Activated gamma-delta T cell treated with Interleukin-2 at 50 U/mL for 16 hours (primary cell): Measurements from ENCODE around the gene MROH7.

Source experiments
- DNase-seq: peaks from one replicate; pipeline ENCODE4 v3.0.0-alpha.2; 2020

Gene MROH7

GRCh38 chr1:54640863-54641836, at the start of gene MROH7:
Gene MROH7, plus strand, starts transcription at chr1:54641786. Its CDS starts 11,141 bp downstream, at chr1:54652927.
- no peak for DNase-seq

DNA sequence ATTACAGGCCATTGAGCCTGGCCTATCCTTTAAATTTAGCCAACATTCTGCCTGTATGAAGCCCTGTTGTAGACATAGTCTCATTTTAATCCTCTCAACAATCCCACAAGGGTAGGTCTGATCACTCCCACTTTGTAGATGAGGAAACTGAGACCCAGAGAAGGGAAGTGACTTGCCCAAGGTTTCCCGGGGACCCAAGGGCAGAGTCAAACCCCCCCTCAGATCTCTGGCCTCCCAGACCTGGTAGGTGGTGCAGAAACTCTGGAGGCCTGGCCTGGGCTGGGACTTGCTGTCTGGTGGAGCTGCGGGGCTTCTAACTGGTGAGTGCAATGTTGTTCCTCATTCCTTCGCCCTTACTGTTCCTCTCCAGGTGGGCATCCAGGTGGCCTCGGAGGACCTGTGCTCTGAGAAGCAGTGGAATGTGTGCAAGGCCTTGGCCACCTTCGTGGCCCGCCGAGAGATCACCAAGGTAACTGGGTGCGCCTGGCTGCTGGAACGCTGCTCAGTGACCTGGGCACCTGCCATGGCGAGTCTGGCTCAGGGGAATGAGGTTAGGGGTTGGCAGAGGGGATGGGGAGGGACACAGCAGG, 47.9 kb upstream of the MROH7 start:
- DNase-seq = no peak

DNA sequence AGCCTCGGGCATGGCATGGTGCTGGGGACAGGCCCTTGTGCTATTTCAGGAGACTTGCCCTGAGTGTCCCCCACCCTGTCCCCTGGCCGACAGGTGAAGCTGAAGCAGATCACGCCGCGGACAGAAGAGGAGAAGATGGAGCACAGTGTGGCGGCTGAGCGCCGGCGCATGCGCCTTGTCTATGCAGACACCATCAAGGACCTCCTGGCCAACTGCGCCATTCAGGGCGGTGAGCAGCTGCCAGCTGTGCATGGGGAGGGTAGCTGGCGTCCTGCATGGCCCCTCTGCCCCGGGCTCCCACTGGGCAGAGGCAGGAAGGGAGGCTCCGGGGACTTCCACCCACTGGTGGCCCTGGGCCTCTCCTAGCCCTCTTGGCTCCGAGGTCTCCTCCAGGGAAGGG, 47.1 kb upstream of the MROH7 start:
- no peak for DNase-seq

DNA sequence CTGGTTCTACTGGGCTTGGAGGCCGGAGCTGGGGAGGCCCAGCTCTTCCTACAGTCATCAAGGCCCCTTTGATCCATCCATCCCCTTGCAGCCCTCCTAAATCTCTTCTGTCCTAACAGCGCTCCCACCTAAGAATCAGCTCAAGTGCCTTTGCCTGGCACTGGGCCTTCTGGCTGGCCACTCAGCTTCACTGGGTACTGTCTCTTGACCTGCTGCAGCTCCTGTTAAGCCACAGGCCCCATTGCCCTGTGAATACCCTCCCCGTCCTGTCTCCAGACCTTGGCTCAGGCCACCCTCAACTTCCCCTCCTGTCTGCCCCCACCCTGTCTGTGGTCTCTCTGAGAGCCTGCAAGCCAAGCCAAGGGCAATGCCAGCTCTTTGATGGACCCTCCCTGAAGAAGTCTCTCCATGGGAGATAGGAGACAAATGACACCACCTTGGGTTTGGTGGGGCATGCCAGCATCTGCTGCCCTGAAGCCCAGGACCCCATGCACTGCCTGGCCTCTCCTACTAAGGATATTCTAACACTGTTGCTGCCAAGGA, 45.6 kb upstream of the MROH7 start:
- no peak for DNase-seq

GRCh38 chr1:54596756-54597155, 44.8 kb upstream of the MROH7 start:
- DNase-seq = no peak

DNA sequence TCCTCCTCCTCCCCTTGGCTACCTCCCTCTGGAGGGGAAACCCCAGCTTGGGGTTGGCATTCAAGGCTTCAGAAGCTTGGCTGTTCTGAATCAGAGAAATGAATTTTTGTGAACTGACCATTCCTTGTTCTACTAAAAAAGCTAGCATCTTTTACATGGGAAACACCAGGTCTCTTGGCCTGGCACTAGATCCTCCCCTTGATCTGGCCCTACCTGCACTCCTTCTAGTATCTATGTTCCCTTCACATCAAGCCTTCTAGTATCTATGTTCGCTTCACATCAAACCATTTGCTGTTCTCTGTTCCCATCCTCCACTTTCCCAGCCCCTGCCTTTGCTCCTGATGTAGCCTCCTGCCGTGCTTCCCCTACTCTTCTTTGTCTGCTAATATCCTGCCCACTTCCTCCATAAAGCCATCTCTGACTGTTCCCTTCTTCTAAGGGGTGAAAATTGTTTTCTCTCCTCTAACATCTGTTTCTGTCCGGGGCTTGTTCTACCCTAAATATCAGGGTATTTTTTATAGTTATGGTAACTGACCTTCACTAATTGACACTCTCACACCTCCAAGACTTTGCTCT, 44.0 kb upstream of the MROH7 start:
- DNase-seq = no peak

DNA sequence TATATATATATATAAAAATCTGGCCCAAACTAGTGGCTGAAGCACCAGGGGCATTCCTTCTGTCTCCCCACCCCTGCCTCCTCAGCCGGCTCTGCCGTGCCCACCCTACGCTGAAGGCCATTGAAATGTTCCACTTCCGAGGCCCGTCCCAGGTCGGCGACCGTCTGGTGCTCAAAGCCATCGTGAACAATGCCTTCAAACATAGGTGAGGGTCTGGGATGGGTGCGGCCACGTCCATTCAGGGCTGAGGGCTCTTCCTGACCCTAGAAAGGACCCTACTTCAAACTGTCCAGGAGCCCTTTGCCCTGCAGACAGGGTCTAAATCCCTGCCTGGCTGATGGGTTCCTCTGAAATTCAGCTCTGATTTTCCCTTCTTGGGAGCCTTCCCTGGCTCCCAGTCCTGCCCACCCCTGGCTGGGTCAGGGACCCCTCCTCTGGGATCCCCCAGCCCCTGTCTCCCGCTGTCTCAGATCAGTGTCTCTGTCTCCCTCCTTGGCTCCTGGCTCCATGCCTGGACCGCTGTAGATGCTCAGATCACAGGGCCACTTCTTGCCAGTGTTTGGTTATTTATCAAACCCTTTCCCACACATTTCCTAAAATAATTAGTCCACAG, 42.3 kb upstream of the MROH7 start:
- no peak for DNase-seq

- DNase-seq = no peak
Measured at GRCh38 chr1:54600947-54601721, 40.5 kb upstream of the MROH7 start.

GRCh38 chr1:54601730-54602129, 39.9 kb upstream of the MROH7 start:
- no peak for DNase-seq

- no peak for DNase-seq
Measured at GRCh38 chr1:54602554-54602953, 39.0 kb upstream of the MROH7 start.

- no peak for DNase-seq
Measured at GRCh38 chr1:54603241-54603640, 38.3 kb upstream of the MROH7 start.

DNA sequence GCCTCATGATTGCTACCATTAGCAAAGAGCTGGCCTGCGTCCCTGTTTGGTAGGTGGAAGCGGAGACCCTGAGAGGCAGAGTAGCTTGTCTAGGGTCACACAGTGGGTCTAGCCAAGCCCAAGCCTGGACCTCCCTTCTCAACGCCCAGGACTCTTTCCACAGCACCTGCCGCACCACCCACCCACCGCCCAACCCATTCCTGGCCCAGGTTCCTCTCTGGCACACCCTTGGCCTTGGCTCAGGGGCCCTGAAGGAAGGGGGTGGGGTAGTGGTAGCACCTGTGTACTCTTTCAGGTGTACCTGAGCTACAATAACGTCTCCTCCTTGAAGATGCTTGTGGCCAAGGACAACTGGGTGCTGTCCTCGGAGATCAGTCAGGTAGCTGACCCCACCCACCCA, 37.5 kb upstream of the MROH7 start:
- DNase-seq = no peak

DNA sequence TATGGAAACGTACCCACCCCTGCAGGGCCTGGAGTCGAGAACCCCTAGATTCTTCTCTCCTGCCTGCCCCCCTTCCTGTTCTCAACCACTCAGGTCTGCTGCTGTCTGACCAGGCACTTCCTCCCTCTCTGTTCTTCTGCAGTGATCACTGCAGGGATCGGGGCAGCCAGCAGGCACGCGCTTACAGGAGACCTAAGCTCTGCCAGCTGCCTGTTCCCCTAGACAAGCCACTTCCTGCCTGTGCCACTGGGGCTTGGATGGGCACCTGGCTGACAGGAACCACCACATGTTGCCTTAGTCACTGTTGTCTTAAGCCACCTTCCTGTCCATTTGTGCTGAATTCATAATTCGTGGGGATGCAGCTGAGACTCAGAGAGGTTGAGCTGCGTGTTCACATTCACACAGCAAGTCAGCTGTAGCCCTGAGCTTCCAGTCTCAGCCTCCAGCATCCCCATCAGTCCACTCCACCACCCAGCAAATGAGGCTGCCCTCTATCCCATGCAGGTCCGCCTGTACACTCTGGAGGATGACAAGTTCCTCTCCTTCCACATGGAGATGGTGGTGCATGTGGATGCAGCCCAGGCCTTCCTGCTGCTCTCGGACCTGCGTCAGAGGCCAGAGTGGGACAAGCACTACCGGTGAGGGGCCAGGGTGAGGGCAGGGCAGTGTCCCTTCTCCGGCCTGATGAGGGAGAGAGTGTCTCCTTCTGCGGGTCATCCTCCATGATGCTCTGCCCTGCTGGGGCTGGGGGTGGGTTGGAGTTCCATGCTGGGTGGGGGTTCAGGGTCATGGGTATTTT, 36.8 kb upstream of the MROH7 start:
- DNase-seq = peak; percentile 38

DNA sequence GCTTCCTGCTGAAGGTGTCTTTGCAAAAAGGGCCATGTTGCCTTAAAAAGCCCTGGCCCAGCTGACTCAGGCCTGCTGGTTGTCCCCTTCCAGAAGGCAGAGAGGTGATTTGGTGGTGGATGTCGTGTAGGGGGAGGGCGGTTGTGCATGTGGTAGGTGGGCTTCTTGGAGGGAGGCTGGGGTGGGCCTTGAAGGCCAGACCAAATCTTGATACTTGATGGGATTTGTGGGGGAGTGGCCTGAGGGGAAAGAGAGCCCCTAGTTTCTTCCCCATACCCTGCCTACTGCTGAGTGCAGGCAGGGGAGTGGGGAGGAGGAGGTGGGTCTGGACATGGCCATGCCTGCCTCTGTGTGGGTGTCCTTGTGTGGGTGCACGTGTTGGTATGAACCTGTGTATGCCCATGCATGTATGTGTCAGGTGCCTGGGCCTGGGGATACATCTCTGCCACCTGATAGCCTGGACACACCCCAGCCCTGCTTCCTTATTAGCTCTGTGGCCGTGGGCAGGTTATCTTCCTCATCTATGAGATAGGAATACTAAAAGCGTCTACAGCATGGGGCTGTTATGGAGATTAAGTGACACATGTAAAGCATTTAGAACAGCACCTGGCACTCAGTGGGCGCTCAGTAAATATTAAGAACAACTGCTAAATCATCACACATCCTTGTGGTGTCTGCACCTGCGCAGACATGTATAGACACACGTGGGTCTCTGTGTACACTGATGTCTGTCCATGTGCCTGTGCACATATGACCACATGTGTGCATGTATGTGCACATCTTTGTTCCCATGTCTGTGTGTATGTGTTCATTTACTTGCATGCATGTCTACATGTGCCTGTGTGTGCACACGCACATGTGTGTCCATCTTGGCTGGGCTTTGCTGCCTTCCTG, 35.2 kb upstream of the MROH7 start:
- DNase-seq = no peak

GRCh38 chr1:54606990-54607325, 34.6 kb upstream of the MROH7 start:
- DNase-seq = no peak

GRCh38 chr1:54607821-54608565, 33.6 kb upstream of the MROH7 start:
- no peak for DNase-seq

GRCh38 chr1:54608566-54609230, 32.9 kb upstream of the MROH7 start:
- DNase-seq = no peak

DNA sequence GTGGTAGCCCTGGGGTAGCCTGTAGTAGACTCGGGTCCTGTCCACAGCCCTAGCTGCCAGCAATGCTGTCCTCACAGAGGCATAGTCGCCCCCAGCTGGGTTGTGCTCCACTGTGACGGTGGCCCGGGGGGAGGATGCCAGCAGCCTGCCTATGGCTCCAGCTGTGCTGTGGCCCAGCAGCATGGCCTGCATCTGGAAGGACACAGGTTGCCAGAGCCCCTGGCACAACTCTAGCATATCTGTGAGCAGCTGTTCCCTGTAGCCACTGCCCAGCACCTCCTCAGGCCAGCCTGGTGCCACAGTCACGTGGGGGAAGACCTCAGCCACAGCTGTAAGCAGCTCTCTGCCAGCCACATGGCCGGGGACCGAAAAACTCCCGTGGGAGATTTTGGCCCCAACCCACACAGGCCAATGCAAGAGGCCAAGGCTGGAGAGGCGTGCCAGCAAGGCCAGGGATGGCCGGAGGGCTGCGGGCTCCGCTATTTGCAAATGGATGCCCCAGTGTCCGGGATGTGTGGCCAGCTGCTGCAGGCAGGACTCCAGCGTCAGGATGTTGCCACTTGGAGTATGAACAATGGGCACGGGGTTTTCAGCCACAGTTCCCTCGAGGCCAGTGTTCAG, 32.2 kb upstream of the MROH7 start:
- no peak for DNase-seq

DNA sequence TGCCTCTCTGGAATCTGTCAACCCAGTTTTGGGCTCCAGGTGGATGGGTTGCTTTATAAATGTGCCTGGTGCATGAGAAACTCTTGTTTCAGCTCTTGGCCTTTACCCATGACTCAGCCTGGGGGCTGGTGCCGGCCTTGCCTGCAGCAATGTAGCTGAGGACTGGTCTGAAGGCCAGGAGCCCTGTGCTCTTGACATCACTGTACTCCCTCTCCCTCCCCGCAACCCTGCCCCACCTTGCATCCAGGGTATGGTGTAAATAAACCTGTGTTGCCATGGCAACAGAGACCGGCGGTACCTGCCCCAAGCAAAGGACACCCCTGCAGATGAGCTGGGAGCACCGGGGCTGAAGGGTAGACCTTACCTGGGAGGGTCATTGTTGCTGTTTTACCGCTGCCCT, 31.5 kb upstream of the MROH7 start:
- DNase-seq = no peak
